Measurements from ENCODE around the gene RALBP1.

DNA sequence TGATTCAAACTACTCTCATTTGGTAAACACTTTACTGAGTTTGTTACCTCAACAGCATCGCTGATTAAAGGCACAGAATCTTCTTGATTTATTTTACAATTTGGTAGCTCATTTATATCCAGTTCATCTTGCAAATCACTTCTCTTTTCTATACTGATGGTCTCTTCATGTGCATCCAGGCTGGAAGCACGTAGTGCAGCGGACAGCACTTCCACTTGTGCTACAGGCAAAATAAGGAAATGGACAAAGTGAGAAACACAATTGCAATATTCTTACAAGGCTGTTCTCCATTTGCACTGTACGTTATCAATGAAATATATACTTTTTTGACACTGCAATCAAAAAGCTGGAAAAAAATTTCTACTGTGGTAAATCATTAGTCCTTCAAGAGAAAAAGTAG is 88.0 kb downstream of the RALBP1 start:
- TF ChIP-seq, protein P1, sequence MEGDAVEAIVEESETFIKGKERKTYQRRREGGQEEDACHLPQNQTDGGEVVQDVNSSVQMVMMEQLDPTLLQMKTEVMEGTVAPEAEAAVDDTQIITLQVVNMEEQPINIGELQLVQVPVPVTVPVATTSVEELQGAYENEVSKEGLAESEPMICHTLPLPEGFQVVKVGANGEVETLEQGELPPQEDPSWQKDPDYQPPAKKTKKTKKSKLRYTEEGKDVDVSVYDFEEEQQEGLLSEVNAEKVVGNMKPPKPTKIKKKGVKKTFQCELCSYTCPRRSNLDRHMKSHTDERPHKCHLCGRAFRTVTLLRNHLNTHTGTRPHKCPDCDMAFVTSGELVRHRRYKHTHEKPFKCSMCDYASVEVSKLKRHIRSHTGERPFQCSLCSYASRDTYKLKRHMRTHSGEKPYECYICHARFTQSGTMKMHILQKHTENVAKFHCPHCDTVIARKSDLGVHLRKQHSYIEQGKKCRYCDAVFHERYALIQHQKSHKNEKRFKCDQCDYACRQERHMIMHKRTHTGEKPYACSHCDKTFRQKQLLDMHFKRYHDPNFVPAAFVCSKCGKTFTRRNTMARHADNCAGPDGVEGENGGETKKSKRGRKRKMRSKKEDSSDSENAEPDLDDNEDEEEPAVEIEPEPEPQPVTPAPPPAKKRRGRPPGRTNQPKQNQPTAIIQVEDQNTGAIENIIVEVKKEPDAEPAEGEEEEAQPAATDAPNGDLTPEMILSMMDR (IDR thresholded peaks at IDR 0.05): no peak
- TF ChIP-seq POLR2AphosphoS5 (IDR thresholded peaks at IDR 0.05; ENCODE audit: low read depth, low read length): no peak

All from Panc1 (cell line).